Measurements from ENCODE around the gene GLYR1.

DNA sequence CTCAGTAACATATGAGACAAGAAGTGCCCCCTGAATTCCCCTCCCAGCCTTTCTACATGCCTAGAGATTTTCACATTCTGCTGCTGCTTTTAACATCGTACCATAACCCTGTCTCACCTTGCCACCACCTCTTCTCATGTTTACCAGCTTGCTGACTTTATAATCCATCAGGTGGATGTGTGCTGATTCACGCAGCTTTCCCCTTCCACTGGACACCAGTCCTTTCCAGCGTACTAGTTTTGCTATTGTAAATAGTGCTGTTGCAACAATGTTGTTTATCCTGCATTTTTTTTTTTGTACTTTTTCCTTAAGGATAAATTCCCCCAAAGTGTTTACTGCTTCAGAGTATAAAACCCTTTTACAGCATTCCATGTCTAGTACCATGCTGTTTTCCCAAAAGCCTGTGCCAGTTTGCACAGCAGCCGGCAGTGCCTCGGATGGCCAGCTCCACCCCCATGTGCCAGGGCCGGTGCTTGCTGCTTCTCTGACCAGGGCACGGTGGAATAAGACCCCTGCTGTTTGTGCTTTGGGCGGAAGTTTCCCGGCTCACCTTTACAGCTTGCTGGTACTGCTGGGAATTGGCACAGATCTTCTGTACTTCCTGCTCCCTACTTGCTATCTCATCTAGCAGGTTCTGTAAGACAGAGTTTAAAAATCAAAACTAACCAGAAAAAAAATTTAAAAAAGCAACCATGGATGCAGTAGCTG is 41.5 kb upstream of the GLYR1 start:
- TF ChIP-seq POLR2A (IDR thresholded peaks at IDR 0.05), result no peak
- TF ChIP-seq, protein P1, sequence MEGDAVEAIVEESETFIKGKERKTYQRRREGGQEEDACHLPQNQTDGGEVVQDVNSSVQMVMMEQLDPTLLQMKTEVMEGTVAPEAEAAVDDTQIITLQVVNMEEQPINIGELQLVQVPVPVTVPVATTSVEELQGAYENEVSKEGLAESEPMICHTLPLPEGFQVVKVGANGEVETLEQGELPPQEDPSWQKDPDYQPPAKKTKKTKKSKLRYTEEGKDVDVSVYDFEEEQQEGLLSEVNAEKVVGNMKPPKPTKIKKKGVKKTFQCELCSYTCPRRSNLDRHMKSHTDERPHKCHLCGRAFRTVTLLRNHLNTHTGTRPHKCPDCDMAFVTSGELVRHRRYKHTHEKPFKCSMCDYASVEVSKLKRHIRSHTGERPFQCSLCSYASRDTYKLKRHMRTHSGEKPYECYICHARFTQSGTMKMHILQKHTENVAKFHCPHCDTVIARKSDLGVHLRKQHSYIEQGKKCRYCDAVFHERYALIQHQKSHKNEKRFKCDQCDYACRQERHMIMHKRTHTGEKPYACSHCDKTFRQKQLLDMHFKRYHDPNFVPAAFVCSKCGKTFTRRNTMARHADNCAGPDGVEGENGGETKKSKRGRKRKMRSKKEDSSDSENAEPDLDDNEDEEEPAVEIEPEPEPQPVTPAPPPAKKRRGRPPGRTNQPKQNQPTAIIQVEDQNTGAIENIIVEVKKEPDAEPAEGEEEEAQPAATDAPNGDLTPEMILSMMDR (IDR thresholded peaks at IDR 0.05), result no peak

All from Peyer's patch (tissue), 4 donors.